Activated naive CD8-positive, alpha-beta T cell treated with anti-CD3 and anti-CD28 coated beads, Interleukin-2, amount 50 U/mL, for 24 hours (primary cell): ENCODE measurements around the gene WNT7B.
"Not testable (repeated sequence)": the region's sequence is repeated elsewhere in the genome, so short reads cannot be mapped to it uniquely, and the experiment has no call there.

Experiments
- ATAC-seq: fragments of 150-1000 bp; cut with Tn5 transposase; one replicate; pipeline ENCODE4 v1.10.0; 2021
- DNase-seq: peaks from one replicate; pipeline ENCODE4 v3.0.0; 2021
- H3K27ac Mint-ChIP-seq: one replicate; pipeline ENCODE4 v1.8.0; 2021; ENCODE audit warnings: mild to moderate bottlenecking, mixed read lengths
- H3K27me3 Mint-ChIP-seq: one replicate; pipeline ENCODE4 v1.8.0; 2021; ENCODE audit warnings: mixed read lengths
- H3K36me3 Mint-ChIP-seq: one replicate; pipeline ENCODE4 v1.8.0; 2021; ENCODE audit warnings: low read depth, mixed read lengths
- H3K4me1 Mint-ChIP-seq: one replicate; pipeline ENCODE4 v1.8.0; 2021; ENCODE audit warnings: mixed read lengths
- H3K4me3 Mint-ChIP-seq: one replicate; pipeline ENCODE4 v1.8.0; 2021; ENCODE audit warnings: mild to moderate bottlenecking, moderate library complexity, mixed read lengths
- H3K9me3 Mint-ChIP-seq: one replicate; pipeline ENCODE4 v1.8.0; 2021; ENCODE audit warnings: mixed read lengths

WNT7B gene

DNA sequence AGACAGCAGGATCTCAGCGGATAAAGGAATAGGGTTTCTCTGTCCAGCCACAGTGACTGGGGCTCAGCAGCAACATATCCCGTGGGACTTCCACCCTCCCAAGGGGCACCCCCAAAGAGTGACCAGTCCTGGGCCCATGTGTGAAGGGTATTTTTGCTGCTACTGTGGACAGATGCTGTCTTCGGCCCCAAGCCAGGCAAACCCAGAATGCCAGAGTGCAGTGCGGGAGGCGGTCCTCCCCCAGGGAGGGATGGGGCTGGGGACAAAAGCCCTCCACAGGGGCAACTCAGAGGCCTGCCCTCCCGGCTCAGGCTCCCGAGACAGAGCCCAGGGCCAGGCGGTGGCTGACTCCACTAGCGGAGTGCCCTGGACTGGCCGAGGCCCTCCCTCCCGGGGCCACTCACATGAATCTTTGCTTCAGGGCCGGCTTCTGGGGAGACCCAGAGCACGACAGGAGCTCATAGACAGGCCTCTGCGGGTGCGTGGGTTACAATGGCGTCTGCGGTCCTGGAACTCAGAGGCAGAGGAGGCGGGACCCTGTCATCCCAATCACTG lies 34.7 kb upstream of the WNT7B start:
- Mint-ChIP-seq H3K27ac (no peak overlapping the region), H3K9me3 (no peaks in the 10 kb centered on the region), H3K36me3 (no peaks in the 10 kb centered on the region), H3K4me1 (peaks cover 9% of the 10 kb centered on the region), H3K4me3 (no peak overlapping the region), H3K27me3 (no peaks in the 10 kb centered on the region)
- ATAC-seq (no peak), DNase-seq (no peak)

DNA sequence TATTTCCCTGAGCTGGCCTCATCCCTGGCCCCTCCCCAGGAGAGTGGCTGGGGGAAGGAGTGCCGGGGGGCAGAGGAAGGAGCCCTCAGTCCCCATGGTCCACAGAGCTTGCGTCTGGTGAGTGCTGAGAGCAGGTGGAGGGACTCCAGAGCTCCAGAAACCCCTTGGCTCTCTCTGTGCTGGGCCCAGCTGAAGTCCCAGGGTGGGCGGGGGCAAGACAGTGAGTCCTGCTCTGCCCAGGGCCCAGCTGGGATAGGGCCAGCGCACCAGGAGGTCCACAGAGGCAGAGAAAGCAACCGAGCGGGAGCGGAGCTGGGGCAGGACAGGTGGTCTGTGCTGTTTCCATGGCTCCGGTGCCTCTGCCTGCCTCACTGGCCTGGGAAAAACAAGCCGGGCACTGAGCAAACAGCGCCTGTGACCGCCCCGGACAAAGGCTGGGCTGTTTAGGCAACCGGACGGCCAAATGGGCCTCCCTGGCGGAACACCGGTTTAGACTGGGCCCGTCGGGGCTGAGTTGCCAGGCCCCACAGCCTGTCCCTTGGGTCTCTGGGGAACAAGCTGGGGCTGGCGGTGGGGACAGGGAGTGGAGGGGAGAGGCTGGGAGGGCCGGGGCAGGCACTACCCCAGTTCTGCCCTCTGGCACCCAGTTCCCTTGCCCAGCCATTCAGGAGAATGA lies 34.1 kb upstream of the WNT7B start:
- no peaks in the 10 kb centered on the region for H3K9me3 Mint-ChIP-seq
- H3K27ac Mint-ChIP-seq, result no peak overlapping the region
- ATAC-seq (no peak), DNase-seq (no peak)
- no peak overlapping the region for H3K4me3 Mint-ChIP-seq
- peaks cover 15% of the 10 kb centered on the region for H3K4me1 Mint-ChIP-seq
- H3K36me3 Mint-ChIP-seq, result no peaks in the 10 kb centered on the region
- no peaks in the 10 kb centered on the region for H3K27me3 Mint-ChIP-seq

DNA sequence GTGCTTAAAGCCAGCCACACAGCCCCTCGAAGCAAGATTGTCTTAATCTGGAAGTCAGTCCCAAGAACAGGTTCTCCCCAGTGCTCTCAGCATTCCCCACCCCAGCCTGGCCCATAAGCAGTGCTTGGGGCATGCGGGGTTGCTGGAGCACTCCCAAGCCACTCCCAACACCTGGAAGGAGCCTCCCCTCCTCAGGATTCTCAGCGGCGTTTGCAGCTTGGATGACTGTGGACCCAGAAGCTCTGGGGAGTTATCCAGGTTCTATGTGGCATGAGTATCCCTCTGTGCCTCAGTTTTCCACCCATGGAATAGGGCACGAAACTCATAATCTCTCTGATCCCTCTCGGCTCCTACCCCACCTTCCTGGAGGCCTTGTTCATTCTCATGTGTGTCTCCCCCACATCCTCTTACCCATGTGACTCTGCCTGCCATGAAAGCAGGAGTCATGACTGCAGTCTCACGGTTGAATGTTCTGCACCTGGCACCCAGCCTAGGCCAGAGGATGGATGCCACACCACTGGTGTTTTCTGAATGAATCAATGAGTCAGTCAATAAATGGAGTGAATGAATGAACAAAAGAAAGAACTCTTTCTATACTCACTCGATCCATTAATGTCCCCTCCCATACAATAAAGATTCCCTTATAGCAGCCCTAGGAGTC lies 33.4 kb upstream of the WNT7B start:
- Mint-ChIP-seq H3K4me3 (no peak overlapping the region), H3K36me3 (no peaks in the 10 kb centered on the region), H3K4me1 (peaks cover 21% of the 10 kb centered on the region), H3K27me3 (no peaks in the 10 kb centered on the region), H3K27ac (no peak overlapping the region), H3K9me3 (no peaks in the 10 kb centered on the region)
- DNase-seq (no peak), ATAC-seq (no peak)

DNA sequence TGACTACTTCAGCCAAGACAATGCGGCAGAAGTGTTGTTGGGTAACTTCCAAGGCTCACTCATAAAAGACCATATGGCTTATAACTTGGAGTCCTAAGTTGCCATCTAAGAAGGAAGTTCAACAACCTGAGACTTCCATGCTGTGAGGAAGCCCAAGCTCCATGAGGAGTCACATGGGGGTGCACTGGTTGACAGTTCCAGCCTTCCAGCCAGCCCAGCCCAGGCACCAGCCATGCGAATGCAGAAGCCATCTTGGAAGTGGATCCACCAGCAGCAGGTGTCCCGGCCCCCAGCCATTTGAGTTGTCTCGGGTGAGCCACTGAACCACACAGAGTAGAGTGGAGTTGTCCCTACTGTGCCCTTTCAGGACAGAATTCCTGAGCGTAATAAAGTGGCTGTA lies 32.8 kb upstream of the WNT7B start:
- Mint-ChIP-seq H3K4me1 (peaks cover 21% of the 10 kb centered on the region), H3K9me3 (no peaks in the 10 kb centered on the region), H3K27me3 (no peaks in the 10 kb centered on the region), H3K36me3 (no peaks in the 10 kb centered on the region), H3K27ac (no peak overlapping the region), H3K4me3 (no peak overlapping the region)
- ATAC-seq, result no peak
- no peak for DNase-seq

DNA sequence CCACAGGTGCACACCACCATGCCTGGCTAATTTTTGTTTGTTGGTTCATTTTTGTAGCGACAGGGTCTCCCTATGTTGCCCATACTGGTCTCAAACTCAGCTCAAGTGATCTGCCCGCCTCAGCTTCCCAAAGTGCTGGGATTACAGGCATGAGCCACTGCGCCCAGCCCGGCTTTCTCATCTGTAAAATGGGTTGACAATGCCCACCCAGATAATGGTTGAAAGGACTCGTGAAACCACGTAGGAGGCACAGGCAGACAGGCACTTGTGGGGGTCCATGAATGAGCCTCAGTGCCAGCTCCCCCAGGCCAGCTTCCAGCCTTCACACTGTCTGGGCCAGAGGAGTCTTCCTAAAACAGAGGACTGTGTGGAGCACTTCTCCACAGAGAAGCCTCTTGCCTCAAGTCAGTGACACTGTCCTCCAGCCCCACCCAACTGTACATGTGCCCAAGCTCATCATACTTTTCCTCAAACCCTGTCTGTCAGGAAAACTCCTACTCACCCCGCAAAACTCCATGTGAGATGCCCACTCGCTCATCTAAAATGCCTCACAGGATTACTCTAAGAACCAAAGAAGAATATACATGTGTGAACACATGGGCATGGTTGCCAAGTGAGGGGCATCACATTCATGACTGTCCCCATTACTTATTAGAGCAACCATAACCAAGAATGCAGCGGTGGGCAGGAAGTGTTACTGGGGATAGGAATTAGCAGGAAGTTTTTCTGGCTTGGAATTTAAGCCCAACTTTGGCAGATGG lies 32.1 kb upstream of the WNT7B start:
- no peaks in the 10 kb centered on the region for H3K36me3 Mint-ChIP-seq
- H3K27me3 Mint-ChIP-seq, result no peaks in the 10 kb centered on the region
- peaks cover 27% of the 10 kb centered on the region for H3K4me1 Mint-ChIP-seq
- no peak overlapping the region for H3K27ac Mint-ChIP-seq
- DNase-seq, result no peak
- no peaks in the 10 kb centered on the region for H3K9me3 Mint-ChIP-seq
- no peak for ATAC-seq
- H3K4me3 Mint-ChIP-seq, result no peak overlapping the region

DNA sequence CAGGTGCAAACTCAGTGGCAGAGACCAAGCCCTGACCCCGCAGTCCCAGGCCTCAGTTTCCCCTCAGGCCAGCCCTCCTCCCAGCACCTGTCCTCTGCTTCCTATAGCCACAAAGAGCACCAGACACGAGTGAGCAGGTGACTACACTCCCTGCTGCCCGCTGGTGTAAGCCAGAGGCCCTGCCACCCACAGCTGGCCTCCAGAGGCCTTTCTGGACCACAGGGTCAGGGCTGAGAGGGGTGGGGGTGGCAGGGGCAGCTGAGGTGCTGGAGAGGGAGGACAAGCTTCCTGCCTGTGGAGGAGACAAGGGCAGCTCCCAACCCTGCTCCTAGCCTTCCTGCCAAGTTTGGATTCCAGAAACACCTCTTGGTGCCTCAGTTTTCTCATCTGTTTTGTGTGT lies 31.3 kb upstream of the WNT7B start:
- Mint-ChIP-seq H3K27ac (no peak overlapping the region), H3K4me1 (peaks cover 31% of the 10 kb centered on the region), H3K36me3 (no peaks in the 10 kb centered on the region), H3K27me3 (no peaks in the 10 kb centered on the region), H3K4me3 (no peak overlapping the region), H3K9me3 (no peaks in the 10 kb centered on the region)
- ATAC-seq (no peak), DNase-seq (no peak)

DNA sequence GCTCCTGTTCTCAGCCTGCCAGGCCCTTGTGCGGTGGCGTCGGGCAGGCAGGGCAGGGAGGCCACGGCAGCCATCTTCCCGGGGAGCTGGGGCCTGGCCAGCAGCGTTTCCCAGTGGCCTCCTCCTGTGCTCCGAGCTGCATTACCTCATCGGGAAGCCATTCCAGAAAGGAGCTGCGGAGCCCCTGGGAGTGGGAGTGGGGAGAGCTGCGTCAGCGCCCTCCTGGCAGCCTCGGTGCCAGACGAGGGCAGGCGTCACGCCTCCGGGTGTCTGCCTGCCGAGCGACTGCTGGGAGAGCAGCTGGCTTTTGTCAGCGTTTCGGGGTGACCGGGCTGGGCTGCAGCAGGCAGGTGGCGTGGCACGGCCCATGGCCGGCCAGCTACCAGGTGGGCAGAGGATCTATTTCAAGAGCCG lies 30.9 kb upstream of the WNT7B start:
- Mint-ChIP-seq H3K4me3 (no peak overlapping the region), H3K9me3 (no peaks in the 10 kb centered on the region), H3K27ac (no peak overlapping the region), H3K4me1 (peaks cover 27% of the 10 kb centered on the region), H3K27me3 (no peaks in the 10 kb centered on the region), H3K36me3 (no peaks in the 10 kb centered on the region)
- DNase-seq (no peak), ATAC-seq (no peak)

DNA sequence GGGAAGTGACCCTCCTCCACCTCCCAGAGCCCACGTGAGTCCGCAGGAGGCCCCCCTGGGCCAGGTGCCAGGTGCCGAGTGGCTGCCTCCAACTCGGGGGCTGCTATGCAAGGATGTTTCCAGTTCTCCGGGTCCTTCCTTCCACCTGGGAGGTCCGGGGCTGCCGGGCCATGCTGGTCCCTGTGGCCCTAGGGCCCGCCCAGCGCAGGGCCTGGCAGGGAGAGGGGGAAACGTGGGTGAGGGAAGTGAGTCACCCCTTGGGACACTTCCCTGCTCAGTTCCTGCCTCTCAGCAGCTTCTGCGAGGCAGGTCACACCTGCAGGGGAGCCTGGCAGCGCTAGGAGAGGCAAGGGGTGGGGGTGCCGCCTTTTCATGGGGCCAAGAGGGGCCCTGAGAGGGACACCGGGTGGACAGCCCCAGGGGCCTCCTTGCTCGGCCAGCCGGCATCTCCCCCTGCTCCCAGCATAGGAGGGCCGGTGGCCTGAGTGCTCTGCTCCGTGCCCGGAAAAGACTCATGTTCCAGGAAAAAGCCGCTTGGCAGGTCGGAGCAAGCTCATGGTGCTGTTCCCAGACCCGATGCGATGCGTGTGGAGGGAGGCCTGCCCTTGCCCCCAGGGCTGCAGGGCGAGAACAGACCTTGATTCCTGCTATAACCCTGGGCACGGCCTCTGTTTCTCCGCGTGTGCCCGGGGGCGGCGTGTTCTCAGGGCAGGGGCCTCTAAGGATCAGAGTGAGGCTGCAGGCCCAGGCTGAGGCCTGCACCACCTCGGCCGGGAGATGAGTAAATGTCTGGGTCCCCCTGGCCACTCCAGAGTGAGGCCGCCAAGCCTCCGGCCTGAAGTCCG lies 30.3 kb upstream of the WNT7B start:
- Mint-ChIP-seq H3K36me3 (no peaks in the 10 kb centered on the region), H3K4me3 (no peak overlapping the region), H3K4me1 (peaks cover 27% of the 10 kb centered on the region), H3K9me3 (no peaks in the 10 kb centered on the region), H3K27me3 (no peaks in the 10 kb centered on the region), H3K27ac (no peak overlapping the region)
- ATAC-seq (no peak), DNase-seq (peak; percentile 31)

DNA sequence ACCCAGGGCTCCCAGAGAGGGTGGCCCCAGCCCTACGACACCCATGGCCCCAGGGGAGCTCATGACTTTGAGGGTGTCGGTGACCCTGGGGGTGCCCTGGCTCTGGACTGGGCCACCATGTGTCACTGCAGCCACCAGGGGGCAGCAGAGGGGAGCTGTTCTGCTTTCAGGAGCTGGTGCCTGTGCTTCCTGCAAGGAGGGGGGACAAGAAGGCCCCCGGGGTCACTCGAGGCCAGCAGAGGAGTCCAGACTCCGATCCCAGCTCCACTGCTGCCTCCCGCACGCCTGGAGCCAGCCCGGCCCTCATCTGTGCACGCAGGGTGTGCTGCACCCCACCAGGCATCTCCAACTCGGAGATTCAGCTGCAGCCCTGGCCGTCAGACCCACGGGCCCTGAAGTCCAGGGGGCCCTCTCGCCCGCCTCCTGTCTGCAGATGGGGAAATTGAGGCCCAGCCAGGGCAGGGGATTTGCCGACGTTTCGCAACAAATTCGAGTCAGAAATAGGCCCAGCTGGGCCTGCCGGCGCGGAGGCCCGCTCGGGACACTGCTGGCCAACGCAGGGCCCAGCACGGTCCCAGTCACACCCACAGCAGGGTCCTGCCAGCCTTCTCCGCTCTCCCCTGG lies 29.5 kb upstream of the WNT7B start:
- no peaks in the 10 kb centered on the region for H3K9me3 Mint-ChIP-seq
- ATAC-seq (peak; percentile 97), DNase-seq (peak; percentile 95)
- peak overlapping the region; percentile 53 for H3K27ac Mint-ChIP-seq
- H3K27me3 Mint-ChIP-seq, result no peaks in the 10 kb centered on the region
- H3K36me3 Mint-ChIP-seq, result no peaks in the 10 kb centered on the region
- H3K4me3 Mint-ChIP-seq, result no peak overlapping the region
- peaks cover 27% of the 10 kb centered on the region for H3K4me1 Mint-ChIP-seq

DNA sequence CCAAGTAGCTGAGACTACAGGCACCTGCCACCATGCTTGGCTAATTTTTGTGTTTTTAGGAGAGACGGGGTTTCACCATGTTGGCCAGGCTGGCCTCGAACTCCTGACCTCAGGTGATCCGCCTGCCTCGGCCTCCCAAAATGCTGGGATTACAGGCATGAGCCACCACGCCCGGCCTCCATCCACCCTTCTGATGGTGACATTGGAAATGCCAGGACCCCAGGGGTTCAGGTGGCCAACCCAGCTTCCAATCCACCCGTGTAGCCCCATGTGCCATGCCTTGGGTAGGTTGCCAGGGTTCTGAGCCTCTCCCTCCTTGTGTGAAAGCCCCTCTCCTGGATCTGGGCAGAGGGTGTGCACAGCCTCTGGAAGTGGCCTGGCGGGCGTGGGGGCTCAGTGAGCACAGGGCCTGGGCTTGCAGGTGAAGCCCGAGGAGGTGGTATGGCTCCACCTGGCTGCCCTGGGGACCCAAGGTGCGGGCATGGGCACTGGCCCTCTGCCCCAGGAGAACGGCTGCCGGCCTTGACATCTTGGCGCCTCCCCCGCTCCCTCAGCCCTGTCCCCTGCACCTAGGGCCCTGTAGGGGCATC lies 28.2 kb upstream of the WNT7B start:
- H3K27me3 Mint-ChIP-seq, ATAC-seq: not testable (repeated sequence)

DNA sequence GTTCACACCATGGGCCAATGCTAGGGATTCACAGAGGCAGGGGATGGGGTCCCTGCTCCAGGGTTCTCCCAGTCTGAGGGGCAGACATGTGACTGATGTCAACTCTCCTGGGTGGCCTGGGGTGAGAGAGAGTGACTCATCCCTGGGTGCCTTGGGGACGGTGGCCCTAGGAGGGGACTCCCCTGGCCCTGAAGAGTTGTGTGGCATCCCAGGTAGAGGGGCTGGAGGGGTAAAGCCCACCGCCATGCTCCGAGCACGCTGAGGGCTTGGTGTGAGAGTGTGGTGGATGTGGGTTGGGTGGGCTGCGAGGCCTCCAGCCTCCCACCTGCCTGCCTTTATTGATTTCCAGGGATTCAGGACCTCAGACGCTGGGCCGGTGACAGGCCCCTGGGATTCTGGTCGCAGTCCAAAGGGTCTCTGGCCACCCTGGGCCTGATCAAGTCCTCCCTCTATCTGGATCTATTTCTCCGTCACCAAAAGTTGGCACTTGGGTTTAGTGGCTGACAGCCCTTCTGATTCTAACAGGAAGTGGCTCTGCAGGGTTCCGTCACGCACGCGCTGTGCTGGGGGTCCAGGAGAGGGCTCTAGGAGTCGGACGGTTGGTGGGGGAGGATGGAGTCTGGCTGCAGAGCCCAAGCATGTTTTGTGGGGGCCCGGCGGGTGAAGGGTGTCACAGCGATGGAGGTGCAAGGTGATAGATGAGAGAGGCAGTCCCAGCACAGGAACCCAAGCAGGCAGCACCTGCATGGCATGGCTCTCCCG lies 27.3 kb upstream of the WNT7B start:
- no peaks in the 10 kb centered on the region for H3K27me3 Mint-ChIP-seq
- H3K4me1 Mint-ChIP-seq, result peaks cover 27% of the 10 kb centered on the region
- no peak overlapping the region for H3K4me3 Mint-ChIP-seq
- H3K9me3 Mint-ChIP-seq, result no peaks in the 10 kb centered on the region
- peak; percentile 44 for DNase-seq
- H3K36me3 Mint-ChIP-seq, result no peaks in the 10 kb centered on the region
- ATAC-seq, result peak; percentile 21
- H3K27ac Mint-ChIP-seq, result peak overlapping the region; percentile 86

More for the DNA sequence above, 28.2 kb upstream of the WNT7B start:
- not testable (repeated sequence) for H3K36me3 Mint-ChIP-seq, DNase-seq, H3K9me3 Mint-ChIP-seq, H3K4me3 Mint-ChIP-seq
- peak overlapping the region; percentile 53 for H3K27ac Mint-ChIP-seq
- H3K4me1 Mint-ChIP-seq, result peaks cover 27% of the 10 kb centered on the region

DNA sequence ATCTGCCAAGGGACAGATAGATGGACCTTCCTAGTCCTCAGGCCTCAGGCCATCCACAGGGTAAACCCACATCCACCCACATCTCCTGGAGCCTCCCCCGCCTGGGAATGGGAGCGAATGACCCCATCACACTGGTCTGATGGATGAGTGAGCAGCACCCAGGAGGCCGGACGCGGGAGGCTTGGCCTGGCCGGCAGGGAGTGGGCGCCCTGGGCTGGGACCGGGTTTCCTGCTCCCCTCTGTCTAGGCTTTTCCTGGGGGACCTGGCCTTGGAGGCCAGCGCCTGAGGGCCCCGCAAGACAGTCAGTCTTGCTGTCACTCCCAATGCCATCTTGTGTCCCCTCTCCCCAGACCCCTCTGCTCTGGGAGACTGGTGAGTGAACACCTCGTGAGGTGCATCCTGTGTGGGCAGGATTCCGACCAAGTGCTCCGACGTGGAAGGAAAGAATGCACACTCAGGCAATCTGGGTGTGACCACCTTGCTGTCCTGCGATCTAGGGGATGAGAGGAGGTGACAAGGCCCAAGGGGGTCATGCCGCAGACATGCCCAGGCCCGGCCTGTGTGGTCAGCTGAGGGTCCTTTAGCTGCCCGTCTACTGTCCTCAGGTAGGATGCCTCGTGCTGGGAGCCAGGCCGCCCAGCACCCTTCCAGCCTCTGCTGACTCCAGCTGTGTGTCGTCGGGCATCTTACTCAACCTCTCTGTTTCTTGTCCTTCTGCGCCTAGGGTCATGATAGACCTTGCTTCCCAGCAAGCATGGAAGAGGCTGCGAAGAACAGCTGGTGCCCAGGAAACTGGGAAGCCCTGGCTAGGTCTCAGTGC lies 26.5 kb upstream of the WNT7B start:
- H3K4me3 Mint-ChIP-seq, result no peak overlapping the region
- H3K36me3 Mint-ChIP-seq, result no peaks in the 10 kb centered on the region
- no peaks in the 10 kb centered on the region for H3K9me3 Mint-ChIP-seq
- H3K27ac Mint-ChIP-seq, result peak overlapping the region; percentile 86
- no peaks in the 10 kb centered on the region for H3K27me3 Mint-ChIP-seq
- ATAC-seq (no peak), DNase-seq (no peak)
- H3K4me1 Mint-ChIP-seq, result peaks cover 27% of the 10 kb centered on the region
